IPS-20b (cell line): ENCODE measurements around the gene AKT3.

ENCODE experiments used
- H3K27ac ChIP-seq: one replicate; pipeline ENCODE4 v1.5.1; 2013; ENCODE audit warnings: low read length
- H3K27me3 ChIP-seq: 2 replicates; pipeline ENCODE4 v1.6.1; 2013; ENCODE audit warnings: mild to moderate bottlenecking, low read length, inconsistent platforms; ENCODE audit not compliant: insufficient read depth
- H3K36me3 ChIP-seq: 2 replicates; pipeline ENCODE4 v1.6.1; 2013; ENCODE audit warnings: low read depth, mild to moderate bottlenecking, inconsistent platforms, low read length, moderate library complexity; ENCODE audit not compliant: insufficient read depth
- H3K4me1 ChIP-seq: 2 replicates; pipeline ENCODE4 v1.6.1; 2013; ENCODE audit warnings: mild to moderate bottlenecking, control low read depth, inconsistent platforms, low read length, moderate library complexity; ENCODE audit not compliant: insufficient read depth
- H3K4me3 ChIP-seq: 2 replicates; pipeline ENCODE4 v1.5.1; 2013; ENCODE audit warnings: mild to moderate bottlenecking, low read length, inconsistent platforms
- H3K9ac ChIP-seq: 2 replicates; pipeline ENCODE4 v1.6.1; 2013; ENCODE audit warnings: low read depth, mild to moderate bottlenecking, inconsistent platforms, low read length, moderate library complexity
- H3K9me3 ChIP-seq: 2 replicates; pipeline ENCODE4 v1.6.1; 2013; ENCODE audit warnings: mild to moderate bottlenecking, low read depth, low read length, inconsistent platforms; ENCODE audit not compliant: insufficient read depth

AKT3 gene

DNA sequence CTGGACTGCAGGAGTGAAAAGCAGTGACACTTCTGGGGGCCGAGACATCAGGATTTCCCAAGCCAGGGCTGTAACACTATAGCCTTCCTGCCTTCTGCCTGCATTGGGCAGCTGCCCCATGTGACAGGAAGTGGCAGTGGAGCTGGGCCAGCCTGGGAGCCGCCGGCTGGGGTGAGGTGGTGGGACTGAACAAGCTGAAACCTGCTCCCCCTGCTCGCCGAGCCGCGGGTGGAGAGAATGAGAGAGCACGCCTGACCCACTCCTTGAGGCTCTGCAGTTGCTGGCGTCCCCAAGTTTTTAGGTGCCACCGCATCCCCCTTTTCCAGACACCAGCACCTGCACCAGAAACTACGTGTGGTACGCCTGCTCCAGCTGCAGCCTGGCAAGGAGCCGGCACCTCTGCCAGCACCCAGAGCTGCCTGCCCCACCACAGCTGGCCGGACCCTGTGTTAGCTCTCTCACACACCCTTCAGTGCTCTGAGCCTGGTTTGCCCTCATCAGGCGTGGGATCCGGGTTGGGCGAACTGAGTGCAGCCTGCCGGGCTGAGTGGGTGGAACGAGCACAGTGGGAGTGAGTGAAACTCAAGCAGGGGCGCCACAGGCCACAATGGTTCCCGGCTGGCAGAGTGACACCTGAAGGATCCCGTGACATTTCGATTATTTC, 119.4 kb downstream of the AKT3 start:
- Histone ChIP-seq H3K36me3 (no peaks in the 10 kb centered on the region), H3K9me3 (no peaks in the 10 kb centered on the region), H3K4me1 (peaks cover 7% of the 10 kb centered on the region; the same call in 1 of the 2 replicates), H3K4me3 (no peak overlapping the region), H3K27me3 (no peaks in the 10 kb centered on the region), H3K27ac (no peak overlapping the region), H3K9ac (no peak overlapping the region)

DNA sequence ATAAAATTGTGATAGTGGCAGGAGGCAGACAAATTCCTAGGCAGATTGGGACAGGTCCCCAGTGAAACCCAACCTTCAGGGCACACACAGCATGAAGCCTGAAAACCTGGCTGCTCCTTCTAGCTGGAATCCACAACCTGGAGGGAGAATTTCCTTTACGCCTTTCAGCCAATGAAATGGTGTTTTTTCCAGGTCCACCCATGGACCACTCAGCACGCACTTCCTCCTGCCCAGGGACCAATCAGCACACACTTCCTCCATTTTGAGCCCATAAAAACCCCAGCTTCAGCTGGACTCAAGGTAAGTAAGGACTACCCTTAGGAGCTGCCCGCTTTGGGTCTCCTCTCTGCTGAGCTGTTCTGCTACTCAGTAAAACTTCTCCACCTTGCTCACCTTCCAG, 120.1 kb downstream of the AKT3 start:
- Histone ChIP-seq H3K27me3 (no peaks in the 10 kb centered on the region), H3K9ac (no peak overlapping the region), H3K9me3 (no peaks in the 10 kb centered on the region), H3K4me1 (peaks cover 7% of the 10 kb centered on the region; the same call in 1 of the 2 replicates), H3K27ac (no peak overlapping the region), H3K4me3 (no peak overlapping the region), H3K36me3 (no peaks in the 10 kb centered on the region)

DNA sequence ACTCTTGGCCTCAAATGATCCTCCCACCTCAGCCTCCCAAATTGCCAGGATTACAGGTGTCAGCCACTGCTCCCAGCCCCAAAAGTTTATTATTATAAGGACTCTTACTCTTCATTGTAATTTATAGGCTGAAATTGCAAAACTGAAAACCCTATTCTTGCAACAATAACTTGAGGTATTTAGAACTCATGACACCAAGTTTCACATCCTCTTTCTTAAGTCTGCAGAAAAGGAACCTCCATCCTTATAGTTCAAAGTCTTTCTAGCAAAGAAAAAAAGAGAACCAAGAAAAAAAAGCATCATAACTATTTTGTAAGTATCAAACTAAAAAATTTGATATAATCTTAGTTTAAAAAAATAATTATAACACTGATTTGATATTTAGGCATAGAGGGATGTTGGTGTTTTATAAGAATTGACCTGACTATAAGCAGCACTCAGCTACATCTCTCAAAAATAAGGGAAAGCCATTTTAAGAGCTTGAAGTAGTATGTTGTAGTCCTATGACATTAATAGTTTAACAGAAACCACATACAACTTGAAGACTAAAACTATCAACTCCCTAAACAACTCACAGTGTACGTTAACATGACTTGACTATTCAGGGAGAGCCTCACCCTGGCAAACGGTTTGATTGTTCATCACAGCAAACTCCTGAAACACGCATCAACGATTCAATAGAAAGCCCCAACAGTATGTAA, 122.4 kb downstream of the AKT3 start:
- Histone ChIP-seq H3K36me3 (no peaks in the 10 kb centered on the region), H3K4me3 (no peak overlapping the region), H3K27me3 (no peaks in the 10 kb centered on the region), H3K9me3 (no peaks in the 10 kb centered on the region), H3K4me1 (peaks cover 7% of the 10 kb centered on the region; the same call in 1 of the 2 replicates), H3K27ac (no peak overlapping the region), H3K9ac (no peak overlapping the region)

DNA sequence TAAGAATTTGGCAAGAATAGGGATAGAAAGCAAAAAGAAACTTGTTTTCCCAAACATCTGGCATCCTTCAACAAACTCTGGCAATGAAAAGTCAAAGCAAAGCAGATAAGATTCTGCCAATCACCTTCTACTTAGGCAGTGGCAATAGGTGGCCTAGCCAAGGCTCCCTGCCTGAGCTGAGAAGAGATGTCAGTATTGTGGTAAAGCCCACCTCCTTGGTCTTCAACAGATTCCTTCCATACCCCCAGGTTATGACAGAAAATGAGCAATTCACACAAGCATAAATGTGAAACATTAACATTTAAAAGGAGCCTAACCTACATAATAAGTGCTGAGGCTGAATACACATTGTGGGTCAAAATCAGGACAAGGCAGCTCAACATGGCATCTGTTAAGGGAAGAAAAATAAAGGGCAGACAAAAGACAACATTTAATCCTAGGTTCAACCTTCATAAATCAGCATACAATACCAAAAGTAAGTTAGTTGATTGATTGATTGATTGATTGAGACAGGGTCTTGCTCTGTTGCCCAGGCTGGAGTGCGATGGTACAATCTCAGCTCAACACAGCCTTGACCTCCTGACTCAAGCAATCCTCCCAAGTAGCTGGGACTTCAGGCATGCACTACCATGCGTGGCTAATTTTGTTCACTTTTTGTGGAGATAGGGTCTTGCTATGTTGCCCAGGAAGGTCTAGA, 123.1 kb downstream of the AKT3 start:
- no peak overlapping the region for H3K4me3 ChIP-seq
- H3K4me1 ChIP-seq: peaks cover under 1% of the 10 kb centered on the region; the same call in 1 of the 2 replicates
- H3K27ac ChIP-seq: no peak overlapping the region
- no peaks in the 10 kb centered on the region for H3K36me3 ChIP-seq
- no peaks in the 10 kb centered on the region for H3K27me3 ChIP-seq
- H3K9me3 ChIP-seq: no peaks in the 10 kb centered on the region
- no peak overlapping the region for H3K9ac ChIP-seq

DNA sequence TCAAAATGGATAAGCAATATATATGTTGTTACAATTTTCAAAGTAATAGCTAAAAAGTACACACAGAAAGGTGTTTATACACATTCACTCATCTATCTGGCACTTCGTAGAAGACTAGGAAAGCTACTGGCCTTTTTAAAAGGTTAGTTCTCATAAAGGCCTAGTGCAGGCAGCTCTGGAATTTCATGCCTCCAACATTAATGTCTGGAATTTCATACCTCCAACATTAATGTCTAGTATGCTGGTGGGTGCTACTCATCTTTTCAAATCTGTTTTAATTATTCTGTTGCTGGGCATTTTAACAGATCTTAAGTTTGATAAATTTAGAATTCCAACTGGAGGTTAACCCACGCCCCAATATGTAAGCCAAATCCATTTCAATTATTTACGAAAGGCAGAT, 124.2 kb downstream of the AKT3 start:
- H3K9ac ChIP-seq: no peak overlapping the region
- H3K36me3 ChIP-seq: no peaks in the 10 kb centered on the region
- H3K27me3 ChIP-seq: no peaks in the 10 kb centered on the region
- no peak overlapping the region for H3K27ac ChIP-seq
- no peak overlapping the region for H3K4me3 ChIP-seq
- H3K9me3 ChIP-seq: no peaks in the 10 kb centered on the region
- no peaks in the 10 kb centered on the region for H3K4me1 ChIP-seq

DNA sequence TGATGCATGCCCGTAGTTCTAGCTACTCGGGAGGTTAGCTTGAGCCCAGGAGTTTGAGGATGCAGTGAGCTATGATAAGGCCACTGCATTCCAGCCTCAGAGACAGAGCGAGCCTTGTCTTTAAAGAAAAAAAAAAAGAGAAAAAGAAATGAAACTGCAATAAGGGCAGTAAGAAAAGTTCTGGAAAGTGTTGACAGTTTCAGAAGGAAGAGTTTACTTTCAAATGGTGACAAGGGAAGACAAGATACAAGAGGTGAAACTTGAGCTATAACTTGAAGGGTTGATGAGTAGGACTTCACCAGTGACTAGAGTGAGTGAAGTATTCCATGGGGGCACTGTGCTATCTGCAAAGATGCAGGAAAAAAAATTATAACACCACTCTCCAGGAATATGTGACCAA, 125.0 kb downstream of the AKT3 start:
- Histone ChIP-seq H3K27me3 (no peaks in the 10 kb centered on the region), H3K9me3 (no peaks in the 10 kb centered on the region), H3K27ac (no peak overlapping the region), H3K4me1 (no peaks in the 10 kb centered on the region), H3K36me3 (no peaks in the 10 kb centered on the region), H3K9ac (no peak overlapping the region), H3K4me3 (no peak overlapping the region)

DNA sequence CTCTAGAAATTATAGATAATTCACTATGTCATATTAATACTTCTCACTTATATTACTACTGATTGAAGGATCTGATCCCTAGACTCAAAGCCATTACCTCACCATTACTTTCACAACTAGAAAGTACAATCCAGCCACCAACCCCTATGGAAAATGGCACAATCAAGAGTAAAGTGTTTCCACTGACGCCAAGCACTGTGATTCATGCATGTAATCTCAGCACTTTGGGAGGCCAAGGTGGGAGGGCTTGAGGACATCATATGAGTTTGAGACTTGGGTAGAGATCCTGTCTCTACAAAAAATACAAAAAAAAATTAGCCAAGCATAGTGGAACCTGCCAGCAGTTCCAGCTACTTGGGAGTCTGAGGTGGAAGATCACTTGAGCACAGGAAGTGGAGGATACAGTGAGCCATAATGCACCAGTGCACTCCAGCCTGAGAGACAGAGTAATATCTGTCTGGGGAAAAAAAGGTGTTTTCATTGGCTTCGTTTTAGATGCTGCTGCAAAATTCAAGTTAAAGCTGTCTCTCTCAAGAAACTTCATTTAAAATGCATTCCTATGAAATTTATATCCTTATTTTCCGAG, 126.5 kb downstream of the AKT3 start:
- Histone ChIP-seq H3K27me3 (no peaks in the 10 kb centered on the region), H3K9ac (no peak overlapping the region), H3K9me3 (no peaks in the 10 kb centered on the region), H3K27ac (no peak overlapping the region), H3K4me3 (no peak overlapping the region), H3K36me3 (no peaks in the 10 kb centered on the region), H3K4me1 (peaks cover 6% of the 10 kb centered on the region; the same call in 1 of the 2 replicates)

DNA sequence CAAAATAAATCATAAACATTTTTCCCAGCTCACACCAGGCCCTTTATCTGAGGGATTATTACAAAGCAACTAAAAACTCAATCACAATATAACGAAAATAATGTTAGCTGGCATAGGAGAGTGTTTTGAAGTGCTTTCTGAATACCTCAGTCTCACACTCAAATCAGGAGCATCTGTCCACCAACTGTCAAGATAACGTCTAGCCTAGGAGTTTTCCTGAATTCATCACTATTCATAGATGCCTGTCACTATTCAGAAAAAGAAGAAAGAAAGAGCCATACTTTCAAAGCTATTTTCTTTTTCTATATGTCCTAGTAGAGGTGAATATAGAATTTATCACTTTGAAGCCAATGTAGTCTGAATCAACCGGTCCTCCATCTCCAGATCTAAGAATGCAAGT, 127.0 kb downstream of the AKT3 start:
- Histone ChIP-seq H3K4me3 (no peak overlapping the region), H3K27ac (no peak overlapping the region), H3K9me3 (no peaks in the 10 kb centered on the region), H3K36me3 (no peaks in the 10 kb centered on the region), H3K4me1 (peaks cover 7% of the 10 kb centered on the region; the same call in 1 of the 2 replicates), H3K9ac (no peak overlapping the region), H3K27me3 (no peaks in the 10 kb centered on the region)

DNA sequence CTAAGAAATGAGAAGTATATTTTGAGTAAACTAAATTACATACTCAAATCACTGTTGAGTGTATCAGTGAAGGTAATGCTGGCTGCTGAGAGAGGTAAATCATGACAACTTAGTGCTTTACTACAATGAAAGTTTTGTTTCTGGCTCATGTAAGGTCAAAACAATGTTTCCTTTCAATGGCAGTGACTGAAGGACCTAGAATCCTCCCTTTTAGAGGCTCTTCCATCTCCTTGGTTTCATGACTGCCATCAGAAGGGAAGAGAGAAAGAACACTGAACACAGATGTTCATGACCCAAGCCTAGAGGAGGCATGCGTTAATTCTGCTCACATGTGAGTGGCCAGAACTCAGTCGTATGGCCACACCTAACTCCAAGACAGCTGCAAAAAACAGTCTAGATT, 130.6 kb downstream of the AKT3 start:
- Histone ChIP-seq H3K9ac (no peak overlapping the region), H3K9me3 (no peaks in the 10 kb centered on the region), H3K4me3 (no peak overlapping the region), H3K4me1 (peaks cover 21% of the 10 kb centered on the region), H3K36me3 (no peaks in the 10 kb centered on the region), H3K27ac (no peak overlapping the region), H3K27me3 (no peaks in the 10 kb centered on the region)

DNA sequence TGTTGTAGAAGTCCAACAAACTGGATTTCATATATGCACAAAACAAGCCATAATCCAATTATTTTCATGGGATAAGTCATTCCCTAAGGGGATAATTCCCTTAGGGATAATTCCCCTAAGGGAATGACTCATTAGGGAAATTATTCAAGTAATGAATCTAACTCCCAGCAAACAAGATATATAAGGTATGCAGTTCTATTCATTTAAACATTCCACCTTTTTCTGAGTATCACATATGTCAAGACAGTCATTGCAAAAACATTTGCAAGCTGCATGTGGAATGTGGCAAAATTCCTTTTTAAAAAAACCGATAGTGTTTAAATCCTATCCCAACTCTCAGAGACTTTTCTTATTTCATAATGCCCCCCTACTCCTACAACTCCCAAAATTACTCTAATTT, 131.2 kb downstream of the AKT3 start:
- no peaks in the 10 kb centered on the region for H3K9me3 ChIP-seq
- H3K27me3 ChIP-seq: no peaks in the 10 kb centered on the region
- H3K4me3 ChIP-seq: no peak overlapping the region
- no peak overlapping the region for H3K9ac ChIP-seq
- H3K27ac ChIP-seq: no peak overlapping the region
- no peaks in the 10 kb centered on the region for H3K36me3 ChIP-seq
- H3K4me1 ChIP-seq: peaks cover 21% of the 10 kb centered on the region

DNA sequence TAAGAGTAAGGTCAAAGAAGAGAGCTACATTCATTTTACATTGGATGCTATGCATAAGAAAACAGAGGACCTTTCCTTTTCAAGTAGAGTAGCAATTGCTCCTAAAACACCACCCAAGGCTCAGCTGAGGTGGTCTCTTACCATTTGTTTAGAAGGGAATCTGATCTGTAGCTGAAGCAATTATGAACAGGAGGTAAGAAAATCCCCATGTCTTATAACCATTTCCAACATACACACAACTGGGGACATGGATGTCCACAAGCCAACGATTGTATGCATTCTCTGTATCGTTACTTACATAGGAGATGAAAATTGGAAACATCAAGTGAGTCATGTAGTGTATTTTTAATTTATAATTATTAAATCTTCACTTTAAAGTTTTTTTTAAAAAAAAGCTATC, 132.0 kb downstream of the AKT3 start:
- Histone ChIP-seq H3K27me3 (no peaks in the 10 kb centered on the region), H3K9ac (no peak overlapping the region), H3K4me3 (no peak overlapping the region), H3K36me3 (no peaks in the 10 kb centered on the region), H3K27ac (no peak overlapping the region), H3K9me3 (no peaks in the 10 kb centered on the region), H3K4me1 (peaks cover 21% of the 10 kb centered on the region)
